ENCODE data around the gene PRRT1B.

The PRRT1B gene

GRCh38 chr9:131583337-131583645, 38.0 kb downstream of the PRRT1B start:
- H3K27me3 ChIP-seq (ENCODE audit: insufficient read depth, low read length): no peaks in the 10 kb centered on the region
- no peaks in the 10 kb centered on the region for H3K4me1 ChIP-seq (ENCODE audit: insufficient read depth, low read length)
- no peak overlapping the region for H3K4me3 ChIP-seq (ENCODE audit: low read length)
- no peak overlapping the region for H3K9ac ChIP-seq (ENCODE audit: low read depth, low read length)
- H3K27ac ChIP-seq (ENCODE audit: low read depth, low read length): no peak overlapping the region
- no peaks in the 10 kb centered on the region for H3K9me3 ChIP-seq (ENCODE audit: insufficient read depth, low read depth, low read length)
- H3K36me3 ChIP-seq (ENCODE audit: insufficient read depth, low read length): peaks cover 58% of the 10 kb centered on the region
- 93% methylated on average over 5 of the region's 5 CpGs for WGBS

DNA sequence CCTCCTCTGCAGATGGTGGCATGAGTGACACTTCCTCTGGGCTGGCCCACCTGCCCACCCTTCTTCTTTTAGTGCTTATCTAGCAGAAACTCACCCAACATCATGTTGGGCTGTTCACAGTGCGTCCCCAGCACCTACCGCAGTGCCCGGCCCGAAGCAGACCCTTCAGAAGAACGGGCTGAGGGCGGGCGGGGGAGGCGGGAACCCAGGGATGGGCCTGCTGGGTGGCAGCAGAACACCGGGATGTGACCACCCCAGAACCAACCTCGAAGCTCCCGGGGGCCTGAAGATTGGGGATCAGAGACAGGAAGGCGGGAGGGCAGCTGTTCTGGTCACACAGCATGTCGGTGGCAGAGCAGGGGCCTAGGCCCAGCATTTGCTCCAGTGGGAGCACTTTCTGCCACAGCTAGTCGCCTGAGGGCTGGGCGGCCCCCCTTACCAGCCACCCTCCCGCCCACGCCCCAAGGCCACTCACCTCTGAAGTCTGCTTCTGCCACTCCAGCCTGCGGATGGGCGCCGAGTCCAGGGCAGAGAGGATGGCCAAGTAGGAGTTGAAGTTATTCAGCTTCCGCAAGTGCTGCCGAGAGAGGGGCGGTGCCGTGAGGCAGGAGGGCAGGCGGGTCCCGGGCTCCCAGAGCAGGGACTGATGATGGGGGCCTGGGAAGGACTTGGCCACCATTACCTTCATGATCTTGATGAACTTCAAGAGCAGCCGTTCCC, 38.7 kb downstream of the PRRT1B start:
- H3K4me1 ChIP-seq (ENCODE audit: insufficient read depth, low read length): no peaks in the 10 kb centered on the region
- no peak overlapping the region for H3K4me3 ChIP-seq (ENCODE audit: low read length)
- H3K9me3 ChIP-seq (ENCODE audit: insufficient read depth, low read depth, low read length): no peaks in the 10 kb centered on the region
- 94% methylated on average over 27 of the region's 27 CpGs for WGBS
- no peak overlapping the region for H3K9ac ChIP-seq (ENCODE audit: low read depth, low read length)
- no peak overlapping the region for H3K27ac ChIP-seq (ENCODE audit: low read depth, low read length)
- no peaks in the 10 kb centered on the region for H3K27me3 ChIP-seq (ENCODE audit: insufficient read depth, low read length)
- peaks cover 62% of the 10 kb centered on the region for H3K36me3 ChIP-seq (ENCODE audit: insufficient read depth, low read length)

- Histone ChIP-seq H3K9me3 (ENCODE audit: insufficient read depth, low read depth, low read length) (no peaks in the 10 kb centered on the region), H3K27ac (ENCODE audit: low read depth, low read length) (no peak overlapping the region), H3K4me3 (ENCODE audit: low read length) (no peak overlapping the region), H3K9ac (ENCODE audit: low read depth, low read length) (no peak overlapping the region), H3K4me1 (ENCODE audit: insufficient read depth, low read length) (no peaks in the 10 kb centered on the region), H3K36me3 (ENCODE audit: insufficient read depth, low read length) (peaks cover 60% of the 10 kb centered on the region), H3K27me3 (ENCODE audit: insufficient read depth, low read length) (no peaks in the 10 kb centered on the region)
- 93% methylated on average over 7 of the region's 7 CpGs for whole genome bisulfite sequencing
Observed at GRCh38 chr9:131584858-131585257, 39.5 kb downstream of the PRRT1B start.

GRCh38 chr9:131585375-131585774, 40.1 kb downstream of the PRRT1B start:
- H3K27ac ChIP-seq (ENCODE audit: low read depth, low read length): no peak overlapping the region
- no peaks in the 10 kb centered on the region for H3K4me1 ChIP-seq (ENCODE audit: insufficient read depth, low read length)
- H3K9ac ChIP-seq (ENCODE audit: low read depth, low read length): no peak overlapping the region
- H3K9me3 ChIP-seq (ENCODE audit: insufficient read depth, low read depth, low read length): no peaks in the 10 kb centered on the region
- WGBS: 91% methylated on average over 8 of the region's 8 CpGs
- no peaks in the 10 kb centered on the region for H3K27me3 ChIP-seq (ENCODE audit: insufficient read depth, low read length)
- no peak overlapping the region for H3K4me3 ChIP-seq (ENCODE audit: low read length)
- peaks cover 60% of the 10 kb centered on the region for H3K36me3 ChIP-seq (ENCODE audit: insufficient read depth, low read length)

DNA sequence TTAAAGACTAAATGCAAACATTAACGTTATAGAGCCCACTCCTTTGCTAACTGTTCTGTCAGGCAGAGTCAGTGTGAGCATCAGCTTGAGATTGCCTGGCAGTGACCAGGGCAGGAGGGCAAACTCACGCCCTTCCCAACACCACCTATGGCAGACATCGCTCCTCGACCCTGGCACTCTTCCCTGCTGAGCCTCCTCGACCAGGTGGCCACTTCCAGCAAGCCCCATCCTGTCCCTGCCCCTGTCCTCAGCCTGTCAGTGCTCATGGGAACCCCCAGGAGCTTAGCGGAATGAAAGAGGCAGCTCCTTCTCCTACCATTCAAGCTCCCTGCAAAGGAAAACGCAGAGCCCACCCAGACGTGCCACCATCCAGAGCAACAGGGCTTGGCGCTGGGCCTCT, 42.0 kb downstream of the PRRT1B start:
- 93% methylated on average over 9 of the region's 9 CpGs for WGBS
- H3K4me1 ChIP-seq (ENCODE audit: insufficient read depth, low read length): no peaks in the 10 kb centered on the region
- no peaks in the 10 kb centered on the region for H3K9me3 ChIP-seq (ENCODE audit: insufficient read depth, low read depth, low read length)
- H3K27me3 ChIP-seq (ENCODE audit: insufficient read depth, low read length): no peaks in the 10 kb centered on the region
- peaks cover 51% of the 10 kb centered on the region for H3K36me3 ChIP-seq (ENCODE audit: insufficient read depth, low read length)
- no peak overlapping the region for H3K4me3 ChIP-seq (ENCODE audit: low read length)
- no peak overlapping the region for H3K27ac ChIP-seq (ENCODE audit: low read depth, low read length)
- H3K9ac ChIP-seq (ENCODE audit: low read depth, low read length): no peak overlapping the region

DNA sequence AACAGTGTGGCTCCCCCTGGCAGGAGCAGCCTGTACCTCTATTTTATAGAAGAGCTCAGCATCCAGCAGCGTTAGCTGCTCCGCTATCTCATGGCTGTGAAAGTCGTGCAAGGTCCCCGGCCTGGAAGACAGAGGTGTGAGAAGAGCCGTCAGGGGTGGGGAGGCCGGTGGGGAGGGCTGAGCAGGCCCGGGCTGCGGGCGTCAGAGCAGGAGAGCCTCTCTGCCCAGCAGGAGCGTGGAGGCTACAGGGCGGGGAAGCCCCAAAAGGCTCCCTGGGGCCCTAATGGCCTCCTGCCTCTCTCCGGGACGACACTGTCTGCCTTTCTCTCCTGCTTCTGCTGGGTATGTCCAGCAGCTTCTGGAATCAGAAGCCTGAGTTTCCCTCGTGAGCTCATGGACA, 42.6 kb downstream of the PRRT1B start:
- Histone ChIP-seq H3K27ac (ENCODE audit: low read depth, low read length) (no peak overlapping the region), H3K4me3 (ENCODE audit: low read length) (no peak overlapping the region), H3K36me3 (ENCODE audit: insufficient read depth, low read length) (peaks cover 46% of the 10 kb centered on the region), H3K9ac (ENCODE audit: low read depth, low read length) (no peak overlapping the region), H3K27me3 (ENCODE audit: insufficient read depth, low read length) (no peaks in the 10 kb centered on the region), H3K9me3 (ENCODE audit: insufficient read depth, low read depth, low read length) (no peaks in the 10 kb centered on the region), H3K4me1 (ENCODE audit: insufficient read depth, low read length) (no peaks in the 10 kb centered on the region)
- 93% methylated on average over 14 of the region's 14 CpGs for WGBS

- Histone ChIP-seq H3K27me3 (ENCODE audit: insufficient read depth, low read length) (no peaks in the 10 kb centered on the region), H3K36me3 (ENCODE audit: insufficient read depth, low read length) (peaks cover 41% of the 10 kb centered on the region), H3K4me1 (ENCODE audit: insufficient read depth, low read length) (no peaks in the 10 kb centered on the region), H3K4me3 (ENCODE audit: low read length) (no peak overlapping the region), H3K9ac (ENCODE audit: low read depth, low read length) (no peak overlapping the region), H3K9me3 (ENCODE audit: insufficient read depth, low read depth, low read length) (no peaks in the 10 kb centered on the region), H3K27ac (ENCODE audit: low read depth, low read length) (no peak overlapping the region)
- 95% methylated on average over 9 of the region's 9 CpGs for WGBS
Observed at GRCh38 chr9:131588396-131588795, 43.1 kb downstream of the PRRT1B start.

DNA sequence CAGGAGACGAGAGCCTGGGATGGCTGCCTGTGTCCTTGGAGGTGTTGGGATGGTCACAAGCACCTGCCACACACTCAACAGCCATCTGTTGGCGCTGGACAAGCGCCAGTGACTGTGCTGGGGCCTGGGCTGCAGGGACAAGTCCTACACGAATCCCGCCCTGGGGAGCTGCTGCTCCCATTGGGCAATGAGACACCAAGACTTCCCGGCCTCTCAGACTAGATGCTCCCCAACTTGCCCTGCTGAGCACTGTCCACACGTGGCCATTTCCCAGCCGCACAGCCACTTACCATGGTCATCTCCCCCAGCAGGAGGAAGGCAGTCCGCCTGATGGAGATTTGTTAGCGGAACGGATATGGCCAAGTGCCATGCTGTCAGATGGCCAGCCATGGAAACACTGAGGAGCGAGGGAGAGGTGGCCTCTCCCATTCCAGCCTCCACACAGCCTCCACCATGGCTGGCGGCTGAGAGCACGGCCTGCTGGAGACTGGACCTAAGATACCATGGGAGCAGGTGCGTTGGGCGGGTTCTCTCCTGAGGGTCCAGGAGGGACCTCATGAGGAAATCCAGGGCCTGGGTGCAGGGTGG, 43.9 kb downstream of the PRRT1B start:
- H3K9ac ChIP-seq (ENCODE audit: low read depth, low read length): no peak overlapping the region
- H3K4me3 ChIP-seq (ENCODE audit: low read length): no peak overlapping the region
- 95% methylated on average over 16 of the region's 16 CpGs for WGBS
- H3K27me3 ChIP-seq (ENCODE audit: insufficient read depth, low read length): no peaks in the 10 kb centered on the region
- H3K9me3 ChIP-seq (ENCODE audit: insufficient read depth, low read depth, low read length): no peaks in the 10 kb centered on the region
- H3K4me1 ChIP-seq (ENCODE audit: insufficient read depth, low read length): no peaks in the 10 kb centered on the region
- H3K36me3 ChIP-seq (ENCODE audit: insufficient read depth, low read length): peaks cover 41% of the 10 kb centered on the region
- H3K27ac ChIP-seq (ENCODE audit: low read depth, low read length): no peak overlapping the region

GRCh38 chr9:131589993-131590392, 44.7 kb downstream of the PRRT1B start:
- H3K36me3 ChIP-seq (ENCODE audit: insufficient read depth, low read length): peaks cover 41% of the 10 kb centered on the region
- H3K9me3 ChIP-seq (ENCODE audit: insufficient read depth, low read depth, low read length): no peaks in the 10 kb centered on the region
- H3K9ac ChIP-seq (ENCODE audit: low read depth, low read length): no peak overlapping the region
- 97% methylated on average over 14 of the region's 14 CpGs for WGBS
- no peaks in the 10 kb centered on the region for H3K27me3 ChIP-seq (ENCODE audit: insufficient read depth, low read length)
- H3K4me1 ChIP-seq (ENCODE audit: insufficient read depth, low read length): no peaks in the 10 kb centered on the region
- H3K27ac ChIP-seq (ENCODE audit: low read depth, low read length): no peak overlapping the region
- H3K4me3 ChIP-seq (ENCODE audit: low read length): no peak overlapping the region

DNA sequence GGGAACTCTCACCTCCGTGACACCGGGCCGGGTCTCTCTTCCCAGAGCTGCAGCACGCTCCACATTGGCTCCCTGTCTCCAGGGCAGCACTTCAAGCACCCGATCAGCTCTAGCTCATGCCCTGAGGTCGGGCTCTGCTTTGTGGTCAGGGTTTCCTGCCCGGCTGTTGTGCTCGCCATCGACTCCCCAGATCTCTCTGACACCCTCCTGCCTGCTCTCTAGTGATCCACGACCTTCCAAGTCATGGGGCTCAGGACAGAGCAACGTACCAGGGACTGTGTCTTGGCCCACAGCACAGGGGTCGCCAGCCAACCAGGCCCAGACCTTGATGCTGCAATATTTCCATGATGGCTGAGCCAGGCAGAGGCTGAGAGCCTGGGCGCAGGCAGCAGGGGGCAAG, 45.1 kb downstream of the PRRT1B start:
- Histone ChIP-seq H3K9ac (ENCODE audit: low read depth, low read length) (no peak overlapping the region), H3K9me3 (ENCODE audit: insufficient read depth, low read depth, low read length) (no peaks in the 10 kb centered on the region), H3K4me3 (ENCODE audit: low read length) (no peak overlapping the region), H3K36me3 (ENCODE audit: insufficient read depth, low read length) (peaks cover 45% of the 10 kb centered on the region), H3K4me1 (ENCODE audit: insufficient read depth, low read length) (no peaks in the 10 kb centered on the region), H3K27ac (ENCODE audit: low read depth, low read length) (no peak overlapping the region), H3K27me3 (ENCODE audit: insufficient read depth, low read length) (no peaks in the 10 kb centered on the region)
- 94% methylated on average over 13 of the region's 13 CpGs for WGBS

GRCh38 chr9:131590907-131591844, 45.9 kb downstream of the PRRT1B start:
- Histone ChIP-seq H3K36me3 (ENCODE audit: insufficient read depth, low read length) (peaks cover 52% of the 10 kb centered on the region), H3K9ac (ENCODE audit: low read depth, low read length) (no peak overlapping the region), H3K4me3 (ENCODE audit: low read length) (no peak overlapping the region), H3K27ac (ENCODE audit: low read depth, low read length) (no peak overlapping the region), H3K4me1 (ENCODE audit: insufficient read depth, low read length) (no peaks in the 10 kb centered on the region), H3K27me3 (ENCODE audit: insufficient read depth, low read length) (no peaks in the 10 kb centered on the region), H3K9me3 (ENCODE audit: insufficient read depth, low read depth, low read length) (no peaks in the 10 kb centered on the region)
- WGBS: 83% methylated on average over 20 of the region's 21 CpGs
